Mucosa of stomach (tissue), 1 donor: Measurements from ENCODE around the gene SAFB2.

Source experiments
- H3K27me3 ChIP-seq: one replicate; pipeline ENCODE4 v1.7.0; 2013; ENCODE audit warnings: mild to moderate bottlenecking, low read length; ENCODE audit not compliant: control insufficient read depth, insufficient read depth
- H3K36me3 ChIP-seq: one replicate; pipeline ENCODE4 v1.7.0; 2013; ENCODE audit warnings: low read length; ENCODE audit not compliant: control insufficient read depth, insufficient read depth
- H3K4me1 ChIP-seq: one replicate; pipeline ENCODE4 v1.7.0; 2013; ENCODE audit warnings: mild to moderate bottlenecking, low read length; ENCODE audit not compliant: control insufficient read depth, insufficient read depth
- H3K4me3 ChIP-seq: one replicate; pipeline ENCODE4 v1.7.0; 2013; ENCODE audit warnings: low read length
- H3K9ac ChIP-seq: one replicate; pipeline ENCODE4 v1.7.0; 2013; ENCODE audit warnings: mild to moderate bottlenecking, low read length, moderate library complexity
- H3K9me3 ChIP-seq: one replicate; pipeline ENCODE4 v1.7.0; 2013; ENCODE audit warnings: mild to moderate bottlenecking, low read length, moderate library complexity; ENCODE audit not compliant: control insufficient read depth
- donor health status: Pancreatic carcinoma.

SAFB2 gene

DNA sequence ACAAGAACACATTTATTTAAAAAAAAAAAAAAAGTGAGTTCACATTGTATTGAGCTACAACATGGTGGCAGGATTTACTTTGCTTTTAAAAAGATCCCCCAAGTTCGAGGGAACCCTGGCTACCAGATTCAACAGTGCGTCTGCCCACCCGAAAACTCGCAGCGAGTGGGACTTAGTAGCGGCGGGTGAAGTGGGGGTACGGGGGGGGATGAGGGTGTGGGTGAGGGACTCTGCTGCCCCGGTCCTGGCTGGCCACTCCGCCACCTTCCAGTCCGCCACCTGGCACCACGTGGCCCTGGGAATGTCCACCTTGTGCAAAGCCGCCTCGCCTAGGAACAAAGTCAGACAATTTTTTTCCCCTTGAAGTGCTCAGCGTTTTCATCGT is 35.5 kb downstream of the SAFB2 start:
- Histone ChIP-seq H3K27me3 (no peaks in the 10 kb centered on the region), H3K9ac (no peak overlapping the region), H3K9me3 (no peaks in the 10 kb centered on the region), H3K36me3 (peaks cover 14% of the 10 kb centered on the region), H3K4me1 (no peaks in the 10 kb centered on the region), H3K4me3 (no peak overlapping the region)

- Histone ChIP-seq H3K27me3 (no peaks in the 10 kb centered on the region), H3K9me3 (no peaks in the 10 kb centered on the region), H3K4me3 (no peak overlapping the region), H3K4me1 (no peaks in the 10 kb centered on the region), H3K36me3 (peaks cover 8% of the 10 kb centered on the region), H3K9ac (no peak overlapping the region)
Measured at GRCh38 chr19:5586300-5587070, 36.1 kb downstream of the SAFB2 start.

- Histone ChIP-seq H3K36me3 (peaks cover 7% of the 10 kb centered on the region), H3K4me1 (no peaks in the 10 kb centered on the region), H3K9ac (no peak overlapping the region), H3K9me3 (no peaks in the 10 kb centered on the region), H3K27me3 (no peaks in the 10 kb centered on the region), H3K4me3 (no peak overlapping the region)
Measured at GRCh38 chr19:5585461-5586299, 36.9 kb downstream of the SAFB2 start.

DNA sequence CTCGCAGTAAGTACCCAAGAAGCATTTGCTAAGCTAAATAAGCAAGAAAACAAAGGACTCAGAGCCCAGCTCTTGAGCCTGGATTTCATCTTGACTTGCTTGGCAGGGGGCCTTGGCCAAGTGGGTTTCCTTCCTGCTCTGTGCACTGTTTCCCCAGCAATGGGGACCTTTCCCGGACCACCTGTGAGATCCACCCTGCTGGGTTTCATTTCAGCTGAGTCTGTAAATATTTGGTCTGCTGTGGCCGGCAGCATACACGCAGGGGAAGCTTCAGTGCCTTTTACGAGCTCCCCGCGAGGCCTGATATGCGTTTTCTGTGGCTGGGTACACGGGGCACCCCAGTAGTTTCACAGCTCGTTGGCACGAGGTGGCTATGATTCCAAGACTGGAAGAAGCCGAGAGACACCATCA is 42.4 kb downstream of the SAFB2 start:
- H3K9me3 ChIP-seq, result no peaks in the 10 kb centered on the region
- H3K36me3 ChIP-seq, result no peaks in the 10 kb centered on the region
- no peaks in the 10 kb centered on the region for H3K27me3 ChIP-seq
- H3K4me1 ChIP-seq, result peaks cover 7% of the 10 kb centered on the region
- H3K9ac ChIP-seq, result no peak overlapping the region
- H3K4me3 ChIP-seq, result no peak overlapping the region

- Histone ChIP-seq H3K9ac (no peak overlapping the region), H3K4me1 (peaks cover 7% of the 10 kb centered on the region), H3K27me3 (no peaks in the 10 kb centered on the region), H3K9me3 (no peaks in the 10 kb centered on the region), H3K4me3 (no peak overlapping the region), H3K36me3 (no peaks in the 10 kb centered on the region)
Measured at GRCh38 chr19:5579697-5580096, 42.9 kb downstream of the SAFB2 start.

- H3K9ac ChIP-seq, result no peak overlapping the region
Measured at GRCh38 chr19:5579286-5579685, 43.3 kb downstream of the SAFB2 start.

GRCh38 chr19:5578097-5578846 is 44.3 kb downstream of the SAFB2 start:
- H3K4me3 ChIP-seq, result peak overlapping the region; percentile 29
- H3K4me1 ChIP-seq, result peaks cover 7% of the 10 kb centered on the region
- no peaks in the 10 kb centered on the region for H3K36me3 ChIP-seq
- peak overlapping the region; percentile 3 for H3K9ac ChIP-seq
- no peaks in the 10 kb centered on the region for H3K9me3 ChIP-seq
- H3K27me3 ChIP-seq, result no peaks in the 10 kb centered on the region

More at GRCh38 chr19:5579286-5579685, 43.3 kb downstream of the SAFB2 start:
- no peaks in the 10 kb centered on the region for H3K27me3 ChIP-seq
- no peaks in the 10 kb centered on the region for H3K9me3 ChIP-seq
- peaks cover 7% of the 10 kb centered on the region for H3K4me1 ChIP-seq
- H3K4me3 ChIP-seq, result no peak overlapping the region
- H3K36me3 ChIP-seq, result no peaks in the 10 kb centered on the region

- Histone ChIP-seq H3K4me3 (no peak overlapping the region), H3K36me3 (no peaks in the 10 kb centered on the region), H3K27me3 (no peaks in the 10 kb centered on the region), H3K9me3 (no peaks in the 10 kb centered on the region), H3K9ac (no peak overlapping the region), H3K4me1 (peaks cover 7% of the 10 kb centered on the region)
Measured at GRCh38 chr19:5575590-5575989, 47.0 kb downstream of the SAFB2 start.

DNA sequence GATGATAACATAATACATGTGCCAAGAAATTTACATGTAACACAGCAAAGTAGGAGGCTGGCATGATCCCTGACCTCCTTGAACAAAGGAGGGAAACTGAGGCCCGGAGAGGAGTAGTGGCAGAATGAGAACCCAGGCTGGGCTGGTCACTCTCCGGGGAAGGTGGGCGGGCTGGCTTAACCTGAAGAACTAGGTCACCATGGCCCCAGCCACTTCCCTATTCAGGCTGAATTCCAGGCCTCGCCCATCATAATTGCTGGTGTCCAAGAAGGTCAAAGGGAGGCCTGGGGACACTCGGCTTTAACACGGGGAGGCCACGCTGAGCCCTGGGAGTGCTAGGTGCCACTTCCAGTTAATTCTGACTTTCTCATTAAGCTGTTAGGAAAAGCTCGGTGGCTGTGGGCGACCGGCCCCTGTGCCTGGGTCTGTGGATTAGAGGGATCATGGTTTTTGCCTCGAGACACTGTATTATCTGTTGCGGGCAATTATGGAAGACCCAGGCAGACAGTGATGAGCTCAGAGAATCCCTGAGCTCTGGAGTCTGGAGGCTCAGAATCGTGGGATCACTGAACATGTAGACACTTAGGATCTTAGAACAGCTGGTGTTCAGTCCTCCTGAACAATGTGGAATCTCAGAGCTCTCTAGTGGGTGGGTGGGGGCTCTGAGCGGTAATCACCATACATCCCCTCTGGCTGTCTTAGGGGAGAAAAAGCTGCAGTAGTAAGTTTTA is 49.9 kb downstream of the SAFB2 start:
- no peak overlapping the region for H3K4me3 ChIP-seq
- H3K9me3 ChIP-seq, result no peaks in the 10 kb centered on the region
- H3K36me3 ChIP-seq, result no peaks in the 10 kb centered on the region
- peaks cover 6% of the 10 kb centered on the region for H3K27me3 ChIP-seq
- no peak overlapping the region for H3K9ac ChIP-seq
- H3K4me1 ChIP-seq, result peaks cover 5% of the 10 kb centered on the region

GRCh38 chr19:5571777-5572176 is 50.8 kb downstream of the SAFB2 start:
- Histone ChIP-seq H3K36me3 (no peaks in the 10 kb centered on the region), H3K9ac (no peak overlapping the region), H3K4me3 (no peak overlapping the region), H3K27me3 (peaks cover 12% of the 10 kb centered on the region), H3K4me1 (peaks cover 3% of the 10 kb centered on the region), H3K9me3 (no peaks in the 10 kb centered on the region)

DNA sequence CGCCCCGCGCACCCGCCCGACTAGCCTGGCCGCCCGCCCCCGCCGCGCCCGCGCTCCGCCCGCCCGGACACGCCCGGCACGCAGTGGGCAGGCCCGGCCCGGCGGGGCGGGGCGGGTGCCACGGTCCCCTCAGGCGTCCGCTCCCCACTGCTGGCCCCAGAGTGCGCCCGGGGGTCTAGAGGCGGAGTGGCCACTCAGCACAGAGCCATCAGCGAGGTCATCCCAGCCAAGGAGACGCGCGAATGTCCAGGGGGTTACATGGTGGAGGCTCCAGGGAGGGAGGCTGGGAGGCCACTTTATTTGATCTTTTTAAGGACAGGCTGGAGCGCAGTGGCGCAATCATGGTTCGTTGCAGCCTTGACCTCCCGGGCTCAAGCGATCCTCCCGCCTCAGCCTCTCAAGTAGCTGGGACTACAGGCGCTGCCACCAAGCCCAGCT is 54.6 kb downstream of the SAFB2 start:
- H3K4me1 ChIP-seq, result peaks cover 3% of the 10 kb centered on the region

More for the DNA sequence above, 54.6 kb downstream of the SAFB2 start:
- H3K4me3 ChIP-seq, result no peak overlapping the region
- peaks cover 36% of the 10 kb centered on the region for H3K27me3 ChIP-seq
- no peaks in the 10 kb centered on the region for H3K36me3 ChIP-seq
- no peaks in the 10 kb centered on the region for H3K9me3 ChIP-seq
- H3K9ac ChIP-seq, result no peak overlapping the region
